Measurements from ENCODE around the gene HES5. TPM values are rescaled to one million over a fixed set of nuclear protein-coding genes. Genes with fewer than 3 reads are reported as not detected.

HES5 gene
- total RNA-seq, 4 donors from 2014 or later: 8.1 to 32.5 (median 9.6) TPM

GRCh38 chr1:2547210-2548067 lies 17.4 kb upstream of the HES5 start:
- TF ChIP-seq POLR2A (IDR thresholded peaks at IDR 0.05) (no peak), CTCF (IDR thresholded peaks at IDR 0.05) (no peak)
- no peak overlapping the region for H3K4me3 ChIP-seq (ENCODE audit: low read depth, poor library complexity, severe bottlenecking)
- WGBS, 2 donors: 8 to 10% methylated on average over 10 to 26 of the region's 27 CpGs
- no peak for DNase-seq (ENCODE audit: low spot score in 2 of 2)
- intact Hi-C loops (cut with DNase I; ENCODE audit: low total_unique reads): loop anchor here (1.0 kb wide), 1 partner anchor 133 kb away; no protein-coding TSS in a partner anchor

- peak overlapping the region; percentile 16 for H3K4me3 ChIP-seq (ENCODE audit: low read depth, poor library complexity, severe bottlenecking)
- TF ChIP-seq POLR2A (IDR thresholded peaks at IDR 0.05) (no peak), CTCF (IDR thresholded peaks at IDR 0.05) (no peak)
- peak; percentile 90 to 97 for DNase-seq (ENCODE audit: low spot score in 2 of 2)
- WGBS, 2 donors: 0% methylated on average over 18 to 19 of the region's 52 CpGs
- intact Hi-C loops (cut with DNase I; ENCODE audit: low total_unique reads): no loop called here
Measured at GRCh38 chr1:2546515-2547209, 16.6 kb upstream of the HES5 start.

- DNase-seq (ENCODE audit: low spot score in 2 of 2): peak; percentile 89 to 98
- intact Hi-C loops (cut with DNase I; ENCODE audit: low total_unique reads): no loop called here
- WGBS, 2 donors: 26 to 35% methylated on average over 6 to 7 of the region's 43 CpGs
- H3K4me3 ChIP-seq (ENCODE audit: low read depth, poor library complexity, severe bottlenecking): peak overlapping the region; percentile 16
- TF ChIP-seq CTCF (IDR thresholded peaks at IDR 0.05) (no peak), POLR2A (IDR thresholded peaks at IDR 0.05) (no peak)
Measured at GRCh38 chr1:2545754-2546514, 15.9 kb upstream of the HES5 start.

- 69 to 77% methylated on average over 10 of the region's 19 CpGs for WGBS, 2 donors
- H3K4me3 ChIP-seq (ENCODE audit: low read depth, poor library complexity, severe bottlenecking): no peak overlapping the region
- no peak for DNase-seq (ENCODE audit: low spot score in 2 of 2)
- TF ChIP-seq CTCF (IDR thresholded peaks at IDR 0.05): no peak
- no peak for TF ChIP-seq POLR2A (IDR thresholded peaks at IDR 0.05)
- intact Hi-C loops (cut with DNase I; ENCODE audit: low total_unique reads): no loop called here
Measured at GRCh38 chr1:2544875-2545640, 15.0 kb upstream of the HES5 start.
